Endodermal cell (in vitro differentiated cells): Measurements from ENCODE around the gene LRMDA. TPM values are rescaled to one million over a fixed set of nuclear protein-coding genes. Genes with fewer than 3 reads are reported as not detected.

ENCODE experiments used
- DNase-seq: peaks from one replicate; pipeline ENCODE4 v3.0.0-alpha.2; 2017
- H3K27ac ChIP-seq: 2 replicates; pipeline ENCODE4 v1.5.1; 2013; ENCODE audit warnings: mild to moderate bottlenecking, low read depth, low read length, moderate library complexity
- H3K27me3 ChIP-seq: 2 replicates; pipeline ENCODE4 v1.6.1; 2013; ENCODE audit warnings: mild to moderate bottlenecking, low read length, moderate library complexity; ENCODE audit not compliant: insufficient read depth, control insufficient read depth, poor library complexity, severe bottlenecking
- H3K36me3 ChIP-seq: 2 replicates; pipeline ENCODE4 v1.7.0; 2013; ENCODE audit warnings: mild to moderate bottlenecking, low read length, moderate library complexity; ENCODE audit not compliant: control insufficient read depth, insufficient read depth
- H3K4me1 ChIP-seq: one replicate; pipeline ENCODE4 v1.7.0; 2013; ENCODE audit warnings: low read length; ENCODE audit not compliant: control insufficient read depth, insufficient read depth
- H3K4me3 ChIP-seq: 2 replicates; pipeline ENCODE4 v1.5.1; 2013; ENCODE audit warnings: mild to moderate bottlenecking, low read length, moderate library complexity
- H3K9ac ChIP-seq: 2 replicates; pipeline ENCODE4 v1.6.1; 2013; ENCODE audit warnings: mild to moderate bottlenecking, low read length, moderate library complexity; ENCODE audit not compliant: poor library complexity, severe bottlenecking; ENCODE audit errors: extremely low read depth
- H3K9me3 ChIP-seq: 2 replicates; pipeline ENCODE4 v1.6.1; 2013; ENCODE audit warnings: mild to moderate bottlenecking, low read length, moderate library complexity; ENCODE audit not compliant: control insufficient read depth
- H3K27ac Mint-ChIP-seq: 2 replicates; pipeline ENCODE4 v1.8.0; 2020; ENCODE audit warnings: mixed read lengths
- H3K27me3 Mint-ChIP-seq: 2 replicates; pipeline ENCODE4 v1.8.0; 2021; ENCODE audit warnings: mild to moderate bottlenecking, mixed read lengths; ENCODE audit not compliant: insufficient read depth
- H3K36me3 Mint-ChIP-seq: 2 replicates; pipeline ENCODE4 v1.8.0; 2020; ENCODE audit warnings: low read depth, mixed read lengths
- H3K4me1 Mint-ChIP-seq: 2 replicates; pipeline ENCODE4 v1.8.0; 2020; ENCODE audit warnings: mixed read lengths
- H3K4me3 Mint-ChIP-seq: 2 replicates; pipeline ENCODE4 v1.8.0; 2020; ENCODE audit warnings: mild to moderate bottlenecking, moderate library complexity, mixed read lengths
- H3K9me3 Mint-ChIP-seq: 2 replicates; pipeline ENCODE4 v1.8.0; 2020; ENCODE audit warnings: mild to moderate bottlenecking, mixed read lengths
- CTCF ChIP-seq: fragments of 200-600 bp; sonication (generic); conservative IDR thresholded peaks from 2 replicates; pipeline ENCODE4 v1.5.0; 2021; ENCODE audit warnings: antibody characterized with exemption, mild to moderate bottlenecking
- WGBS, 2 experiments: methylation state at CpG; one replicate each; pipeline versions ENCODE4 v1.1.5 to v1.1.7; 2013; ENCODE audit warnings: missing lambda C conversion rate in 2 of 2, mixed read lengths in 1 of 2; ENCODE audit not compliant: insufficient coverage in 1 of 2, insufficient read length in 1 of 2; 5-methylcytosine and 5-hydroxymethylcytosine counted together
- total RNA-seq, 2 donors: library from RNA; stranded (reverse); fragmentation: NEBNext Ultra II Directional in 1 of 2; extraction: Animal tissue kit (Norgen Biotek cat#: 25700) in 1 of 2; gene quantifications; 2 replicates in 1 of 2; 3 replicates in 1 of 2; pipeline ENCODE4 v1.2.1, GENCODE V29; 2021

LRMDA gene
- total RNA-seq, 2 donors from 2014 or later: 1.7 to 5.1 TPM

GRCh38 chr10:75926763-75927162 is 495.3 kb downstream of the LRMDA start:
- no peak overlapping the region for H3K4me3 ChIP-seq
- Mint-ChIP-seq H3K4me1 (peaks cover 10% of the 10 kb centered on the region), H3K36me3 (no peaks in the 10 kb centered on the region), H3K27me3 (no peaks in the 10 kb centered on the region), H3K9me3 (no peaks in the 10 kb centered on the region), H3K27ac (no peak overlapping the region), H3K4me3 (no peak overlapping the region)
- TF ChIP-seq CTCF: no peak
- peak; percentile 57 for DNase-seq
- H3K27ac ChIP-seq: no peak overlapping the region
- WGBS, 2 experiments: 64 to 72% methylated on average over 3 to 4 of the region's 4 CpGs
- H3K9ac ChIP-seq: no peak overlapping the region
- H3K9me3 ChIP-seq: no peaks in the 10 kb centered on the region
- no peaks in the 10 kb centered on the region for H3K27me3 ChIP-seq
- no peaks in the 10 kb centered on the region for H3K36me3 ChIP-seq
- no peaks in the 10 kb centered on the region for H3K4me1 ChIP-seq

- Histone ChIP-seq H3K27ac (no peak overlapping the region), H3K9me3 (no peaks in the 10 kb centered on the region), H3K4me1 (no peaks in the 10 kb centered on the region), H3K36me3 (no peaks in the 10 kb centered on the region), H3K27me3 (no peaks in the 10 kb centered on the region), H3K9ac (no peak overlapping the region), H3K4me3 (no peak overlapping the region)
- no peak for TF ChIP-seq CTCF
- H3K4me1 Mint-ChIP-seq: peaks cover 10% of the 10 kb centered on the region
- no peaks in the 10 kb centered on the region for H3K9me3 Mint-ChIP-seq
- H3K36me3 Mint-ChIP-seq: no peaks in the 10 kb centered on the region
- no peak overlapping the region for H3K27ac Mint-ChIP-seq
- no peak for DNase-seq
- no peak overlapping the region for H3K4me3 Mint-ChIP-seq
- WGBS, 2 experiments: 91 to 100% methylated on average over 3 to 6 of the region's 6 CpGs
- no peaks in the 10 kb centered on the region for H3K27me3 Mint-ChIP-seq
Measured at GRCh38 chr10:75928231-75928630, 496.8 kb downstream of the LRMDA start.

GRCh38 chr10:75929630-75930161 is 498.3 kb downstream of the LRMDA start:
- Mint-ChIP-seq H3K36me3 (no peaks in the 10 kb centered on the region), H3K9me3 (no peaks in the 10 kb centered on the region), H3K27ac (no peak overlapping the region), H3K4me1 (peaks cover 10% of the 10 kb centered on the region), H3K4me3 (no peak overlapping the region), H3K27me3 (no peaks in the 10 kb centered on the region)
- no peaks in the 10 kb centered on the region for H3K36me3 ChIP-seq
- no peak overlapping the region for H3K9ac ChIP-seq
- no peak for DNase-seq
- WGBS, 2 experiments: 85 to 100% methylated on average over 1 to 2 of the region's 2 CpGs
- H3K4me1 ChIP-seq: no peaks in the 10 kb centered on the region
- H3K27me3 ChIP-seq: no peaks in the 10 kb centered on the region
- no peak overlapping the region for H3K27ac ChIP-seq
- no peaks in the 10 kb centered on the region for H3K9me3 ChIP-seq
- no peak overlapping the region for H3K4me3 ChIP-seq
- TF ChIP-seq CTCF: no peak
